Thyroid gland (tissue), 4 donors: Measurements from ENCODE around the gene SPTB. TPM values are rescaled to one million over a fixed set of nuclear protein-coding genes. Genes with fewer than 3 reads are reported as not detected.

Experiments
- DNase-seq, 2 donors: peaks; one replicate each; pipeline ENCODE4 v3.0.0-alpha.2; 2019
- H3K27ac ChIP-seq, 3 donors: fragments of 200-600 bp; sonication (generic); 1 replicate in 2 of 3; 2 replicates in 1 of 3; pipeline ENCODE4 v1.5.1; 2016 to 2019; ENCODE audit warnings: mild to moderate bottlenecking in 1 of 3, moderate library complexity in 1 of 3
- H3K27me3 ChIP-seq: fragments of 200-600 bp; sonication (generic); one replicate; pipeline ENCODE4 v1.5.1; 2019
- H3K36me3 ChIP-seq, 2 donors: fragments of 200-600 bp; sonication (generic); one replicate each; pipeline ENCODE4 v1.5.1; 2016 to 2019
- H3K4me1 ChIP-seq, 2 donors: fragments of 200-600 bp; sonication (generic); one replicate each; pipeline ENCODE4 v1.5.1; 2017 to 2019
- H3K4me3 ChIP-seq, 3 donors: fragments of 200-600 bp; sonication (generic); replicated peaks in 1 of 3; 1 replicate in 2 of 3; 2 replicates in 1 of 3; pipeline ENCODE4 v1.5.1; 2016; ENCODE audit warnings: mild to moderate bottlenecking in 1 of 3
- H3K9me3 ChIP-seq: fragments of 200-600 bp; sonication (generic); one replicate; pipeline ENCODE4 v1.5.1; 2017
- POLR2A ChIP-seq, 2 donors: fragments of 450-650 bp; IDR thresholded peaks; one replicate each; pipeline ENCODE4 v1.6.1; 2017; ENCODE audit warnings: antibody characterized with exemption in 2 of 2, mild to moderate bottlenecking in 2 of 2, moderate library complexity in 1 of 2
- whole genome bisulfite sequencing, 2 donors: methylation state at CpG; one replicate each; pipeline ENCODE4 v1.1.5; 2017; 5-methylcytosine and 5-hydroxymethylcytosine counted together
- intact Hi-C: fragments of 100-400 bp; cut with DNase I; formaldehyde crosslinking; loops from one replicate; pipeline ENCODE4 v1.15.1; 2023
- total RNA-seq, 4 donors: library from RNA; depleted of rRNA; stranded (reverse); fragments of >200 nt; gene quantifications; one replicate each; pipeline ENCODE4 v1.2.3, GENCODE V29; 2016
- TF ChIP-seq, protein P1 (sequence below), 6 experiments: fragments of 200-600 bp in 3 of 6; fragments of 450-650 bp in 3 of 6; sonication (generic) in 3 of 6; IDR thresholded peaks; one replicate each; pipeline ENCODE4 v1.5.1; 2016 to 2019; ENCODE audit warnings: antibody characterized with exemption in 6 of 6, mild to moderate bottlenecking in 2 of 6, inconsistent platforms in 1 of 6, moderate library complexity in 1 of 6

SPTB gene
- total RNA-seq, 4 donors from 2014 or later = 0.33 to 1.9 (median 0.61) TPM

DNA sequence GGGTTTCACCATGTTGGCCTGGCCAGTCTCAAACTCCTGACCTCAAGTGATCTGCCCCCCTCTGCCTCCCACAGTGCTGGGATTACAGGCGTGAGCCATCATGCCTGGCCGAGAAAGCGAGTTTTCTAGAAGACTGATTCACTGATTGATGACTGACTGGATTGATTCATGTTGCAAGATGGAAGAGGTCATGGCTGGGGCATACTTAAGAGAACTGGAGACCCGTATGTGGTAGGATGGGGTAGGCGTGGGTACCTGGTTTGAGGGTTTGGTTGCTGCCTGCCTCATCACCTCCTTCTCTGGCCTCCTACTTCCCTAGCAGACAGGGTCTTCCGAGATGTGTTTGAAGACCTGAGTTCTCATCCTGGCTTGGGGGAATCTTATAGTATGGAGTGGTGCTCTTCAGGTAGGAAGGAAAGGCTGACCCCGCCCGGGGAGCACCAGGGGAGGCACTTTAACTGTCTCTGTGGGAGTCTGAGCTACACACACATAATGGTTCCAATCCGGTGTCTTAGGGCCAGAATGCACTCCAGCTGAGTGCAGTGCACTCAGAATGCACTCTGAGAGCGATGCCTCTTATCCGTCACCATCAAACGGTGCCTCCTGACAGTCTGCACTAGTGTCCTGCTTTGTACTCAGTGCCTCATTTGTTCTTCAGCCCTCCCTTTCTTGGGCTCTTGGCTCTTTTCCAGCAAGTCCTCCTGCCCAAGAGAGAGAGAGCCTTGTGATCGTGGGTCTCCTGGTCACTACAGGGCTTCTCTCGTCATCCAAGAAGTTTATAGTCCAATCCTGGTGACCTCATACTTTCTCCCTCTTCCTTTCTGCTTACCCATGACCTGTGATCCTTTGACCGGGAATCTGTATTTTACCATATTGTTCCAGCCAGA, 155.8 kb downstream of the SPTB start:
- peak; percentile 70 to 75 for DNase-seq
- no peaks in the 10 kb centered on the region for H3K27me3 ChIP-seq
- WGBS, 2 donors = 52 to 53% methylated on average over 15 of the region's 15 CpGs
- H3K36me3 ChIP-seq = peaks cover 8 to 11% of the 10 kb centered on the region in 2 donors
- H3K9me3 ChIP-seq = no peaks in the 10 kb centered on the region
- TF ChIP-seq POLR2A (IDR thresholded peaks at IDR 0.05) = no peak
- TF ChIP-seq, protein P1, sequence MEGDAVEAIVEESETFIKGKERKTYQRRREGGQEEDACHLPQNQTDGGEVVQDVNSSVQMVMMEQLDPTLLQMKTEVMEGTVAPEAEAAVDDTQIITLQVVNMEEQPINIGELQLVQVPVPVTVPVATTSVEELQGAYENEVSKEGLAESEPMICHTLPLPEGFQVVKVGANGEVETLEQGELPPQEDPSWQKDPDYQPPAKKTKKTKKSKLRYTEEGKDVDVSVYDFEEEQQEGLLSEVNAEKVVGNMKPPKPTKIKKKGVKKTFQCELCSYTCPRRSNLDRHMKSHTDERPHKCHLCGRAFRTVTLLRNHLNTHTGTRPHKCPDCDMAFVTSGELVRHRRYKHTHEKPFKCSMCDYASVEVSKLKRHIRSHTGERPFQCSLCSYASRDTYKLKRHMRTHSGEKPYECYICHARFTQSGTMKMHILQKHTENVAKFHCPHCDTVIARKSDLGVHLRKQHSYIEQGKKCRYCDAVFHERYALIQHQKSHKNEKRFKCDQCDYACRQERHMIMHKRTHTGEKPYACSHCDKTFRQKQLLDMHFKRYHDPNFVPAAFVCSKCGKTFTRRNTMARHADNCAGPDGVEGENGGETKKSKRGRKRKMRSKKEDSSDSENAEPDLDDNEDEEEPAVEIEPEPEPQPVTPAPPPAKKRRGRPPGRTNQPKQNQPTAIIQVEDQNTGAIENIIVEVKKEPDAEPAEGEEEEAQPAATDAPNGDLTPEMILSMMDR (IDR thresholded peaks at IDR 0.05) = no peak
- intact Hi-C loops = no loop called here
- peak overlapping the region in 2 of 3 donors; percentile 33 to 48 for H3K27ac ChIP-seq
- peaks cover 37 to 71% of the 10 kb centered on the region in 2 donors for H3K4me1 ChIP-seq
- H3K4me3 ChIP-seq = no peak overlapping the region

GRCh38 chr14:64722842-64723447, 156.8 kb downstream of the SPTB start:
- peaks cover 4 to 5% of the 10 kb centered on the region in 2 donors for H3K36me3 ChIP-seq
- peaks cover 45 to 81% of the 10 kb centered on the region in 2 donors for H3K4me1 ChIP-seq
- WGBS, 2 donors = 80 to 96% methylated on average over 5 of the region's 5 CpGs
- H3K9me3 ChIP-seq = no peaks in the 10 kb centered on the region
- intact Hi-C loops = no loop called here
- no peak for TF ChIP-seq POLR2A (IDR thresholded peaks at IDR 0.05)
- TF ChIP-seq, protein P1 (IDR thresholded peaks at IDR 0.05) = no peak
- no peaks in the 10 kb centered on the region for H3K27me3 ChIP-seq
- DNase-seq = no peak
- H3K4me3 ChIP-seq = no peak overlapping the region
- H3K27ac ChIP-seq = peak overlapping the region in 1 of 3 donors; percentile 69

GRCh38 chr14:64721899-64722298, 157.8 kb downstream of the SPTB start:
- no peak for TF ChIP-seq POLR2A (IDR thresholded peaks at IDR 0.05)
- TF ChIP-seq, protein P1 (IDR thresholded peaks at IDR 0.05) = no peak
- Histone ChIP-seq H3K36me3 (no peaks in the 10 kb centered on the region), H3K27ac (peak overlapping the region; percentile 69 to 80 (median 77)), H3K27me3 (no peaks in the 10 kb centered on the region), H3K9me3 (no peaks in the 10 kb centered on the region), H3K4me1 (peaks cover 56 to 91% of the 10 kb centered on the region in 2 donors), H3K4me3 (no peak overlapping the region)
- intact Hi-C loops = no loop called here
- DNase-seq = no peak
- WGBS, 2 donors = 73 to 78% methylated on average over 9 of the region's 9 CpGs

DNA sequence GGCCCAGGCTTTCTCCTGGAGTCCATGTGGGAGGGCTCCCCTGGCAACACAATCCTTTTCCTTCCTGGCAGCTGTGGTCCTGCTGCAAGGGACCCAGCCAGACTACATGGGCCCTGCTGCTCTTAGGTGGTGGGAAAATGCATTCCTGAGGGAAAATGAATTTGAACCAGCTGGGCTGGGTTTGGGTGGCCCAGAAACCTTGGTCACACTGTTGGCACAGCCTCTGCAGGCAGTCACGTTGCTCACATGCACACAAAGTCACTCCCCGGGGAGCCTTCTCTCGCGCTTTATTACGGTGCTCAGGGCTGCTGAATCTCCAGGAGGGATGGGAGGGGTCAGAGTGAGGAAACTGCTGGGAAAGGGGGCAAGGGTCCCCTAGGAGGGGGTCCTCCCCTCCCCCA, 158.3 kb downstream of the SPTB start:
- Histone ChIP-seq H3K4me1 (peaks cover 61 to 91% of the 10 kb centered on the region in 2 donors), H3K4me3 (no peak overlapping the region), H3K9me3 (no peaks in the 10 kb centered on the region), H3K27me3 (no peaks in the 10 kb centered on the region), H3K36me3 (no peaks in the 10 kb centered on the region), H3K27ac (peak overlapping the region; percentile 69 to 80 (median 77))
- 15% methylated on average over 4 of the region's 5 CpGs for WGBS, 2 donors
- peak; percentile 72 to 80 for DNase-seq
- intact Hi-C loops = no loop called here
- TF ChIP-seq POLR2A (IDR thresholded peaks at IDR 0.05) = no peak
- TF ChIP-seq, protein P1 (IDR thresholded peaks at IDR 0.05) = no peak
